Renal pelvis (tissue), 12 donors: ENCODE measurements around the gene PIAS4. TPM values are rescaled to one million over a fixed set of nuclear protein-coding genes. Genes with fewer than 3 reads are reported as not detected.
A peak's percentile ranks its signal among the peaks of the same experiment; 100 is the strongest.
"Not testable (repeated sequence)": the region's sequence is repeated elsewhere in the genome, so short reads cannot be mapped to it uniquely, and the experiment has no call there.

ENCODE experiments used
- DNase-seq: peaks from one replicate; pipeline ENCODE4 v3.0.0-alpha.2; 2013
- long read RNA-seq, 16 experiments: transcript quantifications; one replicate each; lab custom pipeline, GENCODE V29; 2026
- polyA plus RNA-seq, 3 donors: library from polyadenylated mRNA; unstranded; fragments of 120-200 nt; gene quantifications; one replicate each; pipeline ENCODE4 v1.2.1, GENCODE V29; 2013; ENCODE audit not compliant: insufficient read length in 3 of 3

The PIAS4 gene
- polyA plus RNA-seq = 10 to 100 TPM; 32.4 to 42.4 (median 36.2) TPM
- long read RNA-seq, donor 1, transcript PIAS4-201 (11 exons, 3,159 nt) = major isoform, 16 of 30 reads
- long read RNA-seq, donor 1, partial matches to known transcripts = 14 of 30 reads
- long read RNA-seq, donor 1, other reads (novel, unspliced or antisense) = 0 of 30 reads
- long read RNA-seq, donor 2, transcript PIAS4-201 (11 exons, 3,159 nt) = major isoform, 7 of 28 reads
- long read RNA-seq, donor 2, partial matches to known transcripts = 21 of 28 reads
- long read RNA-seq, donor 2, other reads (novel, unspliced or antisense) = 0 of 28 reads
- long read RNA-seq, donor 3, transcript PIAS4-201 (11 exons, 3,159 nt) = major isoform, 10 of 10 reads
- long read RNA-seq, donor 3, partial matches to known transcripts = 0 of 10 reads
- long read RNA-seq, donor 3, other reads (novel, unspliced or antisense) = 0 of 10 reads
- long read RNA-seq, donor 4, transcript PIAS4-201 (11 exons, 3,159 nt) = major isoform, 10 of 37 reads
- long read RNA-seq, donor 4, partial matches to known transcripts = 18 of 37 reads
- long read RNA-seq, donor 4, other reads (novel, unspliced or antisense) = 9 of 37 reads
- long read RNA-seq, donor 5, transcript PIAS4-201 (11 exons, 3,159 nt) = major isoform, 6 of 6 reads
- long read RNA-seq, donor 5, partial matches to known transcripts = 0 of 6 reads
- long read RNA-seq, donor 5, other reads (novel, unspliced or antisense) = 0 of 6 reads
- long read RNA-seq, donor 6, transcript PIAS4-201 (11 exons, 3,159 nt) = major isoform, 12 of 107 reads
- long read RNA-seq, donor 6, partial matches to known transcripts = 89 of 107 reads
- long read RNA-seq, donor 6, other reads (novel, unspliced or antisense) = 6 of 107 reads
- long read RNA-seq, donor 7, transcript PIAS4-201 (11 exons, 3,159 nt) = major isoform, 8 of 17 reads
- long read RNA-seq, donor 7, partial matches to known transcripts = 9 of 17 reads
- long read RNA-seq, donor 7, other reads (novel, unspliced or antisense) = 0 of 17 reads
- long read RNA-seq, donor 8, partial matches to known transcripts = 0 of 4 reads
- long read RNA-seq, donor 8, other reads (novel, unspliced or antisense) = 0 of 4 reads
- long read RNA-seq, donor 9, transcript PIAS4-201 (11 exons, 3,159 nt) = major isoform, 12 of 12 reads
- long read RNA-seq, donor 9, partial matches to known transcripts = 0 of 12 reads
- long read RNA-seq, donor 9, other reads (novel, unspliced or antisense) = 0 of 12 reads
- long read RNA-seq, donor 10, transcript PIAS4-201 (11 exons, 3,159 nt) = major isoform, 11 of 65 reads
- long read RNA-seq, donor 10, partial matches to known transcripts = 53 of 65 reads
- long read RNA-seq, donor 10, other reads (novel, unspliced or antisense) = 0 of 65 reads
- long read RNA-seq, donor 11, transcript PIAS4-201 (11 exons, 3,159 nt) = major isoform, 10 of 10 reads
- long read RNA-seq, donor 11, partial matches to known transcripts = 0 of 10 reads
- long read RNA-seq, donor 11, other reads (novel, unspliced or antisense) = 0 of 10 reads
- long read RNA-seq, donor 12, transcript PIAS4-201 (11 exons, 3,159 nt) = major isoform, 12 of 49 reads
- long read RNA-seq, donor 12, partial matches to known transcripts = 37 of 49 reads
- long read RNA-seq, donor 12, other reads (novel, unspliced or antisense) = 0 of 49 reads
- long read RNA-seq, donor 13, transcript PIAS4-201 (11 exons, 3,159 nt) = major isoform, 5 of 18 reads
- long read RNA-seq, donor 13, partial matches to known transcripts = 13 of 18 reads
- long read RNA-seq, donor 13, other reads (novel, unspliced or antisense) = 0 of 18 reads
- long read RNA-seq, donor 14 = 0 reads
- long read RNA-seq, donor 15 = 0 reads
- long read RNA-seq, donor 16, transcript PIAS4-201 (11 exons, 3,159 nt) = major isoform, 9 of 9 reads
- long read RNA-seq, donor 16, partial matches to known transcripts = 0 of 9 reads
- long read RNA-seq, donor 16, other reads (novel, unspliced or antisense) = 0 of 9 reads

- peak; percentile 97 for DNase-seq
Measured at GRCh38 chr19:4007021-4007835, at the start of gene PIAS4. Gene PIAS4 (plus strand): TSS chr19:4007736. CDS start chr19:4007761, 25 bp downstream.

DNA sequence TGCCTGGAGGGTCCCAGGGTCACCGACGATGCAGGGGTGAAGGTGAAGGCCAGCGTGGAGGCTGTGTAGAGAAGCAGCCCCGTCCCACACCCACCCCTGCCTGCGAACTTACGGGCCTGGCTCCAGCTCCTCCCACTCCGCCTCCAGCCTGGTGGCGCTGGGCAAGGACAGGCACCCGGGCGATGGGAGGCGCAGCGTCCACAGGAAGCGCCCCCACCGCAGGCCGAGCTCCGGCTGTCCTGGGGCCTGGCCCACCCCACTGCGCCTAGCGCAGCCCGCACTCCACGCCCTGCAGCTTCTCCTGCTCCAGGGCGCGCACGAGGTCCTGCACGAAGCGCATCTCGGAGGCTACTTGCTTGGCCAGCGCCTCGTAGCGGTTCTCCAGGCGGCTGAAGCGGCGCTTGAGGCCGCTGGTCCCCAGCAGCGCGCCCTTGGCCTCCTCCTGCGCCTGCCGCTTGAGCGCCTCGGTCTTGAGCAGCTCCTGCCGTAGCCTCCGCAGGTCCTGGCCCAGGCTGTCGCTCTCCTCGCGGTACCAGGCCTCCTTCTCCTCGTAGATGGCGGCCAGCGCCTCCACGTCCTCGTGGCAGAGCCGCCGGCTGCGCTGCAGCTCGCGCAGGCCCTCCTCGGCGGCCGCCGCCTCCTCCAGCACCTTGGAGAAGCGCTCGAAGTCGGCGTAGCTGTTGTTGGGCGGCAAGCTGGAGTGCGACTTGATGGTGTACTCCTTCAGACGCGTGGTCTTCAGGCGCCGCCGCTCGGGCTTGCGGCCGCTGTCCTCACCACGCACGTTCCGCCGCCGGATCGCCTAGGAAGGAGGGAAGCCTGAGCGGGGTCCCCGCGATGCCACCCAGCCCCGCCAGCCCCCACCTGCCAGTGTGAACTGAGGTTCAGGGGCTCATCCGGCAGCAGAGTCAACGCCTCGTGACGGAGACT, 48.4 kb upstream of the PIAS4 start:
- DNase-seq = no peak

DNA sequence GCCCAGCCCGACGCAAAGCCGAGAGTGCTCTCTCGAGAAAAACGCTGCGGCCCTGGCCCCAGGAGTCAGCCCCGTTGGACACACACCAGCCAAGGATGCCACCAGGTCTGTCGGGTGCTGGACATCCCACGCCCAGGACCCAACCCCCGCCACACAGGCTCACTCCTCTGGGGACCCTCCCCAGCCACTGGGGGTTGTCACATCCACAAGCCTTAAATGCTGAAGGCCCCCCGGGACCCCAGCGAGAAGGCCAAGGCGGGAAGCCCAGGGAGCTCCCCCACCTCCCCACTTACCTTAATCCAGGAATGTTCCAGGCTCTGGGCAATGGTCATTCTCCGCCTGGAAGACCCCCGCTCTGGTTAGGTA, 47.8 kb upstream of the PIAS4 start:
- DNase-seq = no peak

DNA sequence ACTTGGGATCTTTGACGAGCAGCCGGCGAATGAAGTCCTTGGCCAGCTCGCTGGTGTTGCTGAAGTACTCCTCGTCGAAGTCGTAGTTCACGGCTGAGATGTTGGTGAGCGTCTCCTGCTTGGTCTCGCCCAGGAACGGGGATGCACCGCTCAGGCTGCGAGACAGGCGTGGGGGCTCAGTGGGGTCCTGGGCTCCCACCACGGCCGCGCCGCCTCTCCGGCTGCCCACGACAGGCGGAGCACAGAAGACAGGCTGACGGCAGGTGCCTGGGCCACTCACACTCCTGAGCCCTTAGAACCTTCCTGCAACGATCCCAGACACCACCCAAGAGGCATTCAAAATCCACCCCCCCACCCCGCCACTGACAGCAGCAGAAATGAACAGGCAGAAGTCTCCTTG, 46.5 kb upstream of the PIAS4 start:
- no peak for DNase-seq

DNA sequence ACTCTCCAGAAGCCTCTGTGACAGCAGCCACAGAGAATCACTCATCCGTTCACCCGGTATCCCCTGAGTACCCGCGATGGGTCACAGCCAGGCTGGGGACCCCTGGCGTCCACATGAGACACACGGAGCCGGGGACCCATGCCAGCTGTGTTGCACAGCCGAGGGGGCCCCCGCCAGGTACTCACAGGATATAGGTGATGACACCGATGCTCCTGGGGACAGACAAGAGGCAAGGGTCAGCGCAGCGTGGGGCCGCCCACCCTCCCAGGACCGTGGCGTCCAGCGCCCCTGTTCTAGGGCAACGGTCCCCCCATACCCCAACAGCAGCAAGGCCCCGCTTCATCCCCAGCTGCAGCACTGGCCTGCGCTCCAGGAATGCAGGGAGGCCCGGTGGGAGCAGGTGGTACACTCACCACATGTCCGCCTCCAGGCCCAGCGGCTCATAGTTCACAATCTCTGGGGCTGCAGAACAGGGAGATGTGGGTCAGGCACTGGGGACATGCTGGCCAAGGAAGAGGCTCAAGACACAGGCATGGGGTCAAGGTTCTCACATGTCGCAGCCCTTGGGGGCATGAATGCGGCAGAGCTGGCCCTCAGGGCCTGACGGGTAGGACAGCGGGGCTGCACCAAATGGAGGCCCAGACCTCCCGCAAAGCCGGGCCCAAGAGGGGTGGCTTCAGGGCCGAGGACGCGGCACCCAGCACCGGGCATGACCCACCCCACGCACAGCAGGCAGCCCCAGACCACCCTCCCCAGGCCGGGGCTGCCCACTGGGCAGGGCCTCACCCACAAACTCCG, 43.9 kb upstream of the PIAS4 start:
- DNase-seq = no peak

DNA sequence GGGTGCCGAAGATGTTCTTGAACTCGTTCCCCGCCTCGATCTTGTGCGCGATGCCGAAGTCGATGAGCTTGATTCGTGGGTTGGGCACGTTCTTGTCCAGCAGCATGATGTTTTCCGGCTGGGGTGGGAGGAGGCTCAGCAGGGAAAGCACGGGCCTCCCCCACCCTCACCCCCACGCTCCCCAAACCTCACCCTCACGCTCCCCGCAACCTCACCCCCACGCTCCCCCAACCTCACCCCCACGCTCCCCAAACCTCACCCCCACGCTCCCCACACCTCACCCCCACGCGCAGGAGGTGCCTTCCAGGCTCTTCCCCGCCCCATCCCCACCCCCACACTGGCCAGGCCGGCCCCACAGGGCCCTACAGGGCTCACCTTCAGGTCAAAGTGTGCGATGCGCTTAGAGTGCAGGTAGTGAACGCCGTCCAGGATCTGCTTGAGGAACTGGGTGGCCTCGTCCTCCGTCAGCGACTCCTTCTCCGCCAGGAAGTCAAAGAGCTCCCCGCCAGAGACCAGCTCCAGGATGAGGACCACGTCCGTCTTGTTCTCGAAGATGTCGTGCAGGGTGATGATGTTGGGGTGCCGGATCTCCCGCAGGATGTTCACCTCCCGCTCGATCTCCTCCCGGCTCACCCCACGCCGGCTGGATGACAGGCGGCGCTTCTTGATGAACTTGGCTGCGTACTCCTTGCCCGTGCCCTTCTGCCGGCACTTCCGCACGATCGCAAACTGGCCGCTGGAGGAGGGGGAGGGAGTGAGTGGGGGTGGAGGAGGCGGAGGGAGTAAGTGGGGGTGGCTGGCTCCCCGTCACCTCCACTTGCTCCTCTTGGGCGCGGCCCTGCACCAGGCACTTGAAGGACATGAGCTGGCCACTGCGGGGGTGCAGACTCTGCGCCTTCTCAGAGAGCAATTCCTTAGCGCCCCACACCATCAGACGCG, 43.0 kb upstream of the PIAS4 start:
- no peak for DNase-seq

DNA sequence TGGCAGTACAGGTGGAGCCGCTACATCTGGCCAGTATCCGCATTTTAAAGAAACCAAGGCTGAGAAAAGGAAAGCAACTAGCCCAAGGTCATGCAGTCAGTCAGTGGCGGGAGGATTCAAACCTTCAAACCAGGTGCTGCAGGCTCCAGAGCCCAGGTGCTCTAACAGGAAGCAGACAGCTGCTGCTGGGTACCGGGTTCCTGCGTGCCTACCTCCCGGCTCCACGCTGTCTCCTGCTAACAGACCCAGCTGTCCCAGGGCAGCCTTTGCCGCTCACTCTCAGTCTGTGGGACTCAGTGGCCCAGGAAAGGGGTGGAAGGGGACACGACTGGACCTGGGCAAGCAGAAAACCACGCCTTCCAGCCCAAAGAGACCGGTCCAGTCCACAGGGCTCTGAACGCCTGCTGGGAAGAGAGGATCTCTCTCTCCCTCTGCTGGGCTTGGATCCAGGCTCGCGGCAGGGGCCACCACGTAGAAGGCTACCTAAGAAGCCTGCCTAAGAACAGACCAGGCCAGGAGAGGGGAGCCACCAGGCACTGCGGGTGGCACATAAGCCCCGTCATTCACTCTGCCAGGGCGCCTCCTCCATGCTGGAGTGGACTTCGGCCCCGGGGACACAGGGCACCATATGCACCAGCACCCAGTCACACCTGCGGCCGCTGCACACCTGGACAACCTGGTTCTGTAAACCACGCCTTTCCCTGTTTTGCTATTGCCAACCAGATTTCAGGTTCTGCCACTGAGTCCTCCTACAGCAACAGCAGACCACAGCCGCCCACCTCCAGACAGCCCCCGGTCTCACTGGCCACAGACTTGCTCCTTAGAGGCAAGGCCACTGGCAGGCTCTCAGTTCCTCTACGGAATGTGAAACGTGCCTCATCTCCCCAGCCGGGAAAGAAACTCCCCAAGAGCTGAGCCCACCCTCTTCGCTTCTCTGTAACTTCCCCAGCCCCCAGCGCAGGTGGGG, 41.2 kb upstream of the PIAS4 start:
- no peak for DNase-seq

- DNase-seq = not testable (repeated sequence)
Measured at GRCh38 chr19:3967983-3968382, 39.6 kb upstream of the PIAS4 start.

DNA sequence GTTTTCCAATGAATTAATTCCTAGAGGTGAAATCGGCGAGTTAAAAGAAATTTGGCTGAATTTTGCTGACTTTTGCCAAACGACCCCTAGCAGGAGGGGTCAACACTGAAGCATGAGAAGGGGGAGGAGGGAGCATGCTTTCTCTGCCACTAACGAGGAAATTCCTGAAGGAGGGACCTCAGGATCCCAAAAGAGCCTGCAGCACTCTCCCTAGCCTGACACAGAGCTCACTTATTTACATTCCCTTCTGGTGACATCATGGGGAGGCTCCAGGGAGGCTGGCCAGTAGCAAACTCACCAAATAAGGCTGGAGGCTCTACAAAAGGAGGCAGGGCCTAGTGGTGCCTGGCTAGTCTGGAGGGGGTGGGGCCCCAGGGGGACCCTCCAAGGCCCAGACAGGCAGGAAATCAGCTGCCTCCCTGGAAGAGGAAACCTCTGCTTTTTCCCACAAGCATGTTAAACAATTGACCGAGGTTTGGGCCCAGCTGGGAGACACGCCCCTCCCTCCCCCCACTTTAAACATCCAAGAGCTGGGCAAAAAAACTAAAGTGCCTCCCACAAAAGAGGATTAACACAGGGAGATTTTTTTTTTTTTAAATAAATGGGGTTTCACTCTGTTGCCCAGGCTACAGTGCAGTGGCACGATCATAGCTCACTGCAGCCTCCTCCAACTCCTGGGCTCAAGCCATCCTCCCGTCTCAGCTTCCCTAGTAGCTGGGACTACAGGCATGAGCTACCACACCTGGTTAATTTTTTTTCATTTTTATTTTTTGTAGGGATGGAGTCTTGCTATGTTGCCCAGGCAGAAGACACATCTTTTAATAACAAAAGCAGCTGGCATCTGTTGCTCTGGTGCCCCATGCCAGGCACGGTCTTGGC, 38.7 kb upstream of the PIAS4 start:
- peak; percentile 93 for DNase-seq

- DNase-seq = no peak
Measured at GRCh38 chr19:3969435-3970312, 37.9 kb upstream of the PIAS4 start.

DNA sequence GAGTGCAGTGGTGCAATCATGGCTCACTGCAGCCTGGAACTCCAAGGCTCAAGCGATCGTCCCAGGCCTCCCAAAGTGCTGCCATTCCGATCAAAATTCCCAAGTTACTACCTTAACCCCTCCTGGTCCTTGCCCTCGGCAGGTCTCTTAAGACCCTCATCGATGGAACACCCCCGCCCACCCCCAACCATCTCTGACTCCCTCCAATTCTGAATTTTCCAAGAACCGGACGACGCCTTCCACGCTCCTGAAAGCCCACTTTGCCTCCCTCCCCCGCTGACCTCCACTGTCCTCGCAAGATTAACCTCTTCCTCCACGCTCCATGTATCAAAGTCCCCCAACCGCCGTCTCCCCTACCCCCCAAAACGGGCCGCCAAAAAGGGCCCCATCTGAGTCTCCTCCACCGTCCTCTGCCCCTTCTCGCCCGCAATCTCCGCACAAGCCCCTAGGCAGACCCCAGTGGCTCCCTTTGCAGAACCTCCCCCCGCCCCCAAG, 37.2 kb upstream of the PIAS4 start:
- no peak for DNase-seq

DNA sequence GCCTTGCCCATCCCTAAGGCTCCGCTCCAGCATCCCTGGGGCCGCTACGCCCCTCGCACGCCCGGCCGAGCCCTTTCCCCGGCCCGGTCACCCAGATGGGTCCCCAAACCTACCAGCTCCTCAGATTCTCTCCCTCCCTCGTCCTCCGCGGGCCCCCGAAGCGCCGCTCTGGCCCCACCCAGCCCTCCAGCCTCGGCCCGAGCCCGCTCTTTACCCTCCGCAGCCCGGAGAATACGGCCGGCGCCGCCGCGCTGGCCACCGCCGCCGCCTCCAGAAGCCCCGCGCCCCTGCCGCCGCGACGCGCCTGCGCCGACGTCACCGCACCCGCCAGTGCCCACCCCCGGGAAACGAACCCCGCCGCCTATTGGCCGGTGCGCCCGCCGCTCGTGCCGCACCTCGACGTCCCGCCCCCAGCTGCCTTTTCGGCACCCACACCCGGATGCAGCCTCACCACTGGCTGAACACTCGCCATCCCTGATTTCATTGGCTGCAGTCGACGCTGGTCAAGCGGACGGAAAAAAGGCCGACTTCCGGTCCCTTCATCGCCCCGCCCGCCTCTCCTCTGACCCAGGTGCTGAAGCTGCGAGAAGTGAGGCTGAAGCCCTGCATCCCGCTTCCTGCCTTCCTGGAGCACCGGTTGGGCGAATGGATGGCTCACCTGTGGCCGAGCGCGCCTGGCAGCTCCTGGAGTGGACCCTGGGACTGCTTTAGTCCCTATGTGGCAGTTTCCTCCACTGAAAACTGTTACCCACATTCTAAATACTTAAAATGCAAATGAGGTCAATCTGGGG, 36.5 kb upstream of the PIAS4 start, which contains the start of gene DAPK3:
Gene DAPK3, minus strand, starts transcription at position 292 of the 791 bp plus-strand sequence. CDS start 1,364 bp downstream, outside the sequence.
- DNase-seq = peak; percentile 98
